Measurements from ENCODE around the gene GHR.

DNA sequence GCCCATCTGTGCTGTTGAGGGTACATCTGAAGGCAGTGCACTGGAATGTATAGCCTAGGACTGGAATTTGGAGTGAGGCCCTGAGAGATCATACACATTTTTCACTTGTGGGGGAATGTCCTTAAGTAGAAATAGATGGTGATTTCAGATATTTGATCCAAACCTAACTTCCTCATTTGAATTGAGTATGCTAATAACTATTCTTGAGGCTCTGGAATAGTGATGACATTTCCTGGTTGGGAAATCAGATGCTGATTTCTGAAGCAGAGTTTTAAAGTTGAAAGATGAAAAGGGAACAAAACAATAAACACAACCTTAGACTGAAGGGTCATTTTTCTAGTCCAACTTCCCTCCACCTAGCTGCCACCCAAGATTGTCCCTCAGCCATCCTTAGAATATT is 170.4 kb downstream of the GHR start:
- TF ChIP-seq, protein P1, sequence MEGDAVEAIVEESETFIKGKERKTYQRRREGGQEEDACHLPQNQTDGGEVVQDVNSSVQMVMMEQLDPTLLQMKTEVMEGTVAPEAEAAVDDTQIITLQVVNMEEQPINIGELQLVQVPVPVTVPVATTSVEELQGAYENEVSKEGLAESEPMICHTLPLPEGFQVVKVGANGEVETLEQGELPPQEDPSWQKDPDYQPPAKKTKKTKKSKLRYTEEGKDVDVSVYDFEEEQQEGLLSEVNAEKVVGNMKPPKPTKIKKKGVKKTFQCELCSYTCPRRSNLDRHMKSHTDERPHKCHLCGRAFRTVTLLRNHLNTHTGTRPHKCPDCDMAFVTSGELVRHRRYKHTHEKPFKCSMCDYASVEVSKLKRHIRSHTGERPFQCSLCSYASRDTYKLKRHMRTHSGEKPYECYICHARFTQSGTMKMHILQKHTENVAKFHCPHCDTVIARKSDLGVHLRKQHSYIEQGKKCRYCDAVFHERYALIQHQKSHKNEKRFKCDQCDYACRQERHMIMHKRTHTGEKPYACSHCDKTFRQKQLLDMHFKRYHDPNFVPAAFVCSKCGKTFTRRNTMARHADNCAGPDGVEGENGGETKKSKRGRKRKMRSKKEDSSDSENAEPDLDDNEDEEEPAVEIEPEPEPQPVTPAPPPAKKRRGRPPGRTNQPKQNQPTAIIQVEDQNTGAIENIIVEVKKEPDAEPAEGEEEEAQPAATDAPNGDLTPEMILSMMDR (IDR thresholded peaks at IDR 0.05; ENCODE audit: borderline replicate concordance, extremely low read depth, low read length, poor library complexity, severe bottlenecking): no peak
- no peak for TF ChIP-seq EZH2 (IDR thresholded peaks at IDR 0.05; ENCODE audit: borderline replicate concordance, low read depth, low read length, severe bottlenecking)

Measured in DND-41 (cell line).